Testis (tissue), 2 donors: ENCODE data around the gene BACE1-AS.

ENCODE experiments used
- CTCF ChIP-seq, 3 experiments: fragments of 450-650 bp in 2 of 3; fragments of 200-600 bp in 1 of 3; sonication (generic) in 1 of 3; IDR thresholded peaks; one replicate each; pipeline ENCODE4 v1.5.1; 2016 to 2019; ENCODE audit warnings: antibody characterized with exemption in 3 of 3, mild to moderate bottlenecking in 2 of 3, moderate library complexity in 1 of 3
- POLR2A ChIP-seq: fragments of 450-650 bp; IDR thresholded peaks from one replicate; pipeline ENCODE4 v1.6.1; 2017; ENCODE audit warnings: antibody characterized with exemption, mild to moderate bottlenecking, moderate library complexity

GRCh38 chr11:117335399-117335798, 44.3 kb downstream of the BACE1-AS start:
- TF ChIP-seq POLR2A = no peak
- TF ChIP-seq CTCF (IDR thresholded peaks at IDR 0.05) = no peak
